Measurements from ENCODE around the gene DPP10. TPM values are rescaled to one million over a fixed set of nuclear protein-coding genes. Genes with fewer than 3 reads are reported as not detected.

Gene DPP10
- total RNA-seq, 2 experiments from 2014 or later: not detected

DNA sequence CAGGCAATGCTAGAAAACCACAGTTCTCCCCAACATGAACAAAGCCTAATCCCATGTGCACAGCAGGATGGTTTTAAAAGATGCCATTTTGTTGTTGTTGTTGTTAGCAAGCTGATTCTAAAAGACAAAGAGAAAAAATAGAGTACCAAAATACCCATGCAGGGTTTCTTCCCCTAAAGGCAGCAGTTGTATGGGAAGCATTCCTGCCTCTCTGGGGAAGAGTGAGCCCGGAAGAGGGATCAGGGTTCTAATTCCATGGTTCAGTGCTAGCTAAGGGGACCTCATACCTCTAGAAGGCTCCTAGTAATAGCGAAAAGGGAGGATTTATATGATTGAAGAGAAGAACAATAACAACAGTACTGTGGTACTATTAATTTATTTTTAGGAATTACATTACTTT lies 327.6 kb downstream of the DPP10 start:
- TF ChIP-seq CTCF (IDR thresholded peaks at IDR 0.05): no peak
- CTCF ChIA-PET: no interaction called here
- H3K4me3 Mint-ChIP-seq: no peak overlapping the region
- H3K27me3 Mint-ChIP-seq: no peaks in the 10 kb centered on the region
- no peak overlapping the region for H3K27ac Mint-ChIP-seq
- intact Hi-C loops (cut with micrococcal nuclease): no loop called here
- POLR2A ChIA-PET: no interaction called here
- DNase-seq: no peak
- no peaks in the 10 kb centered on the region for H3K4me1 Mint-ChIP-seq (ENCODE audit: low read depth)
- H3K36me3 Mint-ChIP-seq (ENCODE audit: low read depth): no peaks in the 10 kb centered on the region
- H3K9me3 Mint-ChIP-seq: no peaks in the 10 kb centered on the region
- ATAC-seq: no peak

GRCh38 chr2:114784046-114784445 lies 341.6 kb downstream of the DPP10 start:
- DNase-seq (no peak), ATAC-seq (no peak)
- Mint-ChIP-seq H3K36me3 (ENCODE audit: low read depth) (no peaks in the 10 kb centered on the region), H3K27ac (no peak overlapping the region), H3K9me3 (no peaks in the 10 kb centered on the region), H3K27me3 (no peaks in the 10 kb centered on the region), H3K4me1 (ENCODE audit: low read depth) (no peaks in the 10 kb centered on the region), H3K4me3 (no peak overlapping the region)
- no peak for TF ChIP-seq CTCF (IDR thresholded peaks at IDR 0.05)
- POLR2A ChIA-PET: no interaction called here
- intact Hi-C loops (cut with micrococcal nuclease): no loop called here
- CTCF ChIA-PET: no interaction called here

DNA sequence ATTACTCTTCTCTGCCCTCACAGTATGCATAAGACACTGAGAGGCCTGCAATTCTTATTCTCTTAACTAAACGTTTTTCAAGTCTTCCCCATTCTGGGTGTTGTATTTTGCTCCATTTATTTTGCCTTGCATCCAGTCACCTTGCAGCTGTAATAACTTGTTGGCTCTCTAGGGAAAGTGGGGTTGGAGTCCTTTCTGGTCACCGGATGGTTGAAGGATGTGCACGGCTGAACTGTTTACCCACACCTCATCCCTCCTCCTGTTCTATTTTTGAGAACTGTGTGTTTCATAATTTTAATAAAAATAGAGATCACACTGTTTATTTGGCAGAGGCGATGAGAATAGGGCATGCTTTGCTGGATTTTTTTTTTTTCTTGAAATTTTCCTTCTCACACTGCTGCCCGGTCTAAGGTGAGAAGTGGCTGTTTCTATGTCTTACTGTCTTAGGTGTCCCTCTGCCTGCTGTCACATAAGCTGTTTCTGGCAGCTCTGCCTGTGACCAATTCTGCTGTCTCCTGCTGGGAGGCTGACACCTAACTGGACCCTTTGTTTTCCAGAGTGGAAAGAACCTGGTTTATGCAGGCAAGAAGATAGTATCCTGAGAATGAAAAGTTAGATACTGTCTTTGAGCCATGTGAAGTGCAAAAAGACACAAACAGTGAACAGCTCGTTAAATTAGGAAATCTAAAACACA lies 342.6 kb downstream of the DPP10 start:
- Mint-ChIP-seq H3K4me3 (no peak overlapping the region), H3K36me3 (ENCODE audit: low read depth) (no peaks in the 10 kb centered on the region), H3K27me3 (no peaks in the 10 kb centered on the region), H3K27ac (no peak overlapping the region), H3K9me3 (no peaks in the 10 kb centered on the region), H3K4me1 (ENCODE audit: low read depth) (no peaks in the 10 kb centered on the region)
- ChIA-PET CTCF (no interaction called here), POLR2A (no interaction called here)
- DNase-seq: no peak
- intact Hi-C loops (cut with micrococcal nuclease): no loop called here
- no peak for TF ChIP-seq CTCF (IDR thresholded peaks at IDR 0.05)
- ATAC-seq: no peak

- TF ChIP-seq CTCF (IDR thresholded peaks at IDR 0.05): no peak
- Mint-ChIP-seq H3K4me3 (no peak overlapping the region), H3K4me1 (ENCODE audit: low read depth) (no peaks in the 10 kb centered on the region), H3K36me3 (ENCODE audit: low read depth) (no peaks in the 10 kb centered on the region), H3K27me3 (no peaks in the 10 kb centered on the region), H3K27ac (no peak overlapping the region), H3K9me3 (no peaks in the 10 kb centered on the region)
- CTCF ChIA-PET: no interaction called here
- intact Hi-C loops (cut with micrococcal nuclease): no loop called here
- ATAC-seq: no peak
- DNase-seq: no peak
- POLR2A ChIA-PET: interaction anchor here (0.6 kb wide), 1 partner anchor 556 kb away, joined by 4 read pairs; no protein-coding TSS in a partner anchor
Observed at GRCh38 chr2:114786901-114787300, 344.5 kb downstream of the DPP10 start.

- Mint-ChIP-seq H3K36me3 (ENCODE audit: low read depth) (no peaks in the 10 kb centered on the region), H3K4me1 (ENCODE audit: low read depth) (no peaks in the 10 kb centered on the region), H3K27me3 (no peaks in the 10 kb centered on the region), H3K27ac (no peak overlapping the region), H3K9me3 (no peaks in the 10 kb centered on the region), H3K4me3 (no peak overlapping the region)
- intact Hi-C loops (cut with micrococcal nuclease): no loop called here
- TF ChIP-seq CTCF (IDR thresholded peaks at IDR 0.05): no peak
- ChIA-PET POLR2A (no interaction called here), CTCF (no interaction called here)
- ATAC-seq: no peak
- DNase-seq: no peak
Observed at GRCh38 chr2:114787486-114787885, 345.0 kb downstream of the DPP10 start.

All from activated CD8-positive, alpha-beta T cell treated with anti-CD3 and anti-CD28 coated beads for 36 hours (primary cell).